HepG2 (cell line): Measurements from ENCODE around the gene CD9. TPM values are rescaled to one million over a fixed set of nuclear protein-coding genes. Genes with fewer than 3 reads are reported as not detected.

Experiments used
- ATF7-NPFF ChIP-seq: sonication (generic); formaldehyde crosslinking; IDR thresholded peaks from 2 replicates; pipeline ENCODE4 v1.8.1; 2023; ENCODE audit warnings: mild to moderate bottlenecking, low read depth, missing genetic modification reagents, moderate library complexity
- CHD2 ChIP-seq: IDR thresholded peaks from 2 replicates; pipeline ENCODE4 v1.6.1; 2011; ENCODE audit warnings: low read depth, low read length, improper control_type of control experiment
- ELF1 ChIP-seq: sonication (generic); formaldehyde crosslinking; IDR thresholded peaks from 2 replicates; pipeline ENCODE4 v1.4.0; 2020; ENCODE audit warnings: missing genetic modification reagents
- GZF1 ChIP-seq: sonication (generic); formaldehyde crosslinking; IDR thresholded peaks from 2 replicates; pipeline ENCODE4 v1.5.1; 2020; ENCODE audit warnings: mild to moderate bottlenecking, missing genetic modification reagents
- KAT2B ChIP-seq: fragments of 150-350 bp; IDR thresholded peaks from 2 replicates; pipeline ENCODE4 v1.6.1; 2014; ENCODE audit warnings: low read depth, low read length, borderline replicate concordance
- KDM4B ChIP-seq: sonication (generic); formaldehyde crosslinking; IDR thresholded peaks from 2 replicates; pipeline ENCODE4 v1.4.0; 2020; ENCODE audit warnings: missing genetic modification reagents
- KDM5A ChIP-seq: fragments of 200-600 bp; sonication (generic); IDR thresholded peaks from 2 replicates; pipeline ENCODE4 v1.7.0; 2018; ENCODE audit warnings: antibody characterized with exemption, mild to moderate bottlenecking, low read length, borderline replicate concordance
- NR1H2 ChIP-seq: sonication (generic); formaldehyde crosslinking; IDR thresholded peaks from 2 replicates; pipeline ENCODE4 v1.8.1; 2022; ENCODE audit warnings: low read depth, missing genetic modification reagents, borderline replicate concordance
- PRMT3 ChIP-seq: sonication (generic); formaldehyde crosslinking; IDR thresholded peaks from 2 replicates; pipeline ENCODE4 v1.8.1; 2022; ENCODE audit warnings: low read depth, mild to moderate bottlenecking, moderate library complexity, missing genetic modification reagents, borderline replicate concordance
- RARA ChIP-seq: IDR thresholded peaks from 2 replicates; pipeline ENCODE4 v1.6.1; 2016; ENCODE audit warnings: missing genetic modification reagents, missing compliant biosample characterization
- RFX1 ChIP-seq: fragments of 450-650 bp; IDR thresholded peaks from 2 replicates; pipeline ENCODE4 v1.6.1; 2017
- SOX13 ChIP-seq, 3 experiments: fragments of 450-650 bp in 1 of 3; sonication (generic) in 1 of 3; formaldehyde crosslinking in 1 of 3; IDR thresholded peaks in 2 of 3; conservative IDR thresholded peaks in 1 of 3; 2 replicates each; pipeline versions ENCODE4 v1.5.0 to v1.6.1; 2016 to 2020; ENCODE audit warnings: antibody characterized with exemption in 1 of 3, mild to moderate bottlenecking in 1 of 3, missing compliant biosample characterization in 1 of 3, missing genetic modification reagents in 1 of 3, moderate library complexity in 1 of 3
- SYNCRIP ChIP-seq: fragments of 200-400 bp; formaldehyde crosslinking; IDR thresholded peaks from 2 replicates; pipeline ENCODE4 v1.6.1; 2018; ENCODE audit warnings: mild to moderate bottlenecking, low read depth, low read length; ENCODE audit not compliant: insufficient read depth
- ZFAT ChIP-seq: sonication (generic); formaldehyde crosslinking; conservative IDR thresholded peaks from 2 replicates; pipeline ENCODE4 v1.8.1; 2023; ENCODE audit warnings: missing genetic modification reagents, inconsistent platforms
- ZFP62 ChIP-seq: sonication (generic); formaldehyde crosslinking; IDR thresholded peaks from 2 replicates; pipeline ENCODE4 v1.4.0; 2020; ENCODE audit warnings: missing genetic modification reagents
- ZFP82 ChIP-seq: sonication (generic); formaldehyde crosslinking; IDR thresholded peaks from 2 replicates; pipeline ENCODE4 v1.5.1; 2020; ENCODE audit warnings: mild to moderate bottlenecking, missing genetic modification reagents, borderline replicate concordance
- ZNF138 ChIP-seq: sonication (generic); formaldehyde crosslinking; IDR thresholded peaks from 2 replicates; pipeline ENCODE4 v1.5.0; 2020; ENCODE audit warnings: mild to moderate bottlenecking, low read depth, missing genetic modification reagents
- ZNF143 ChIP-seq: sonication (generic); formaldehyde crosslinking; IDR thresholded peaks from 2 replicates; pipeline ENCODE4 v1.4.0; 2020; ENCODE audit warnings: missing genetic modification reagents
- ZNF274 ChIP-seq: sonication (generic); formaldehyde crosslinking; IDR thresholded peaks from 2 replicates; pipeline ENCODE4 v1.5.1; 2020; ENCODE audit warnings: mild to moderate bottlenecking, missing genetic modification reagents
- ZNF510 ChIP-seq: sonication (generic); formaldehyde crosslinking; IDR thresholded peaks from 2 replicates; pipeline ENCODE4 v1.4.0; 2020; ENCODE audit warnings: low read depth, mild to moderate bottlenecking, missing genetic modification reagents
- ZNF839 ChIP-seq: sonication (generic); formaldehyde crosslinking; IDR thresholded peaks from 2 replicates; pipeline ENCODE4 v1.4.0; 2020; ENCODE audit warnings: missing genetic modification reagents, mild to moderate bottlenecking, borderline replicate concordance
- polyA plus RNA-seq, 8 experiments: library from polyadenylated mRNA; depleted of rRNA in 3 of 8; stranded (reverse) in 7 of 8; unstranded in 1 of 8; fragments of >200 nt; fragmentation: Illumina TruSeq in 4 of 8; extraction: Trizol in 4 of 8; gene quantifications; 2 replicates each; pipeline versions ENCODE4 v1.2.1 to v1.2.3, GENCODE V29; 2011 to 2016; ENCODE audit warnings: low read depth in 4 of 8, missing spikeins in 1 of 8, mixed read lengths in 1 of 8; ENCODE audit not compliant: insufficient read depth in 1 of 8
- total RNA-seq, 5 experiments: library from RNA; depleted of rRNA; stranded (reverse); fragments of >200 nt; fragmentation: Illumina TruSeq; extraction: Trizol; gene quantifications; 2 replicates each; pipeline ENCODE4 v1.2.3, GENCODE V29; 2016; ENCODE audit warnings: low read depth in 1 of 5
- TF ChIP-seq, protein P1 (sequence below): sonication (generic); formaldehyde crosslinking; IDR thresholded peaks from 2 replicates; pipeline ENCODE4 v1.5.1; 2020; ENCODE audit warnings: mild to moderate bottlenecking, missing genetic modification reagents
- TF ChIP-seq, protein P2 (sequence below): IDR thresholded peaks from 2 replicates; pipeline ENCODE4 v1.6.1; 2016; ENCODE audit warnings: low read depth, control low read depth
- TF ChIP-seq, protein P3 (sequence below): IDR thresholded peaks from 2 replicates; pipeline ENCODE4 v1.6.1; 2016; ENCODE audit warnings: missing compliant biosample characterization, missing genetic modification reagents, borderline replicate concordance

Gene CD9
- total and polyA plus RNA-seq, 2 of the 13 experiments (the other 11 are each of a cell fraction or from before 2014, with no cell fraction given), result 5.8 to 38.3 TPM

DNA sequence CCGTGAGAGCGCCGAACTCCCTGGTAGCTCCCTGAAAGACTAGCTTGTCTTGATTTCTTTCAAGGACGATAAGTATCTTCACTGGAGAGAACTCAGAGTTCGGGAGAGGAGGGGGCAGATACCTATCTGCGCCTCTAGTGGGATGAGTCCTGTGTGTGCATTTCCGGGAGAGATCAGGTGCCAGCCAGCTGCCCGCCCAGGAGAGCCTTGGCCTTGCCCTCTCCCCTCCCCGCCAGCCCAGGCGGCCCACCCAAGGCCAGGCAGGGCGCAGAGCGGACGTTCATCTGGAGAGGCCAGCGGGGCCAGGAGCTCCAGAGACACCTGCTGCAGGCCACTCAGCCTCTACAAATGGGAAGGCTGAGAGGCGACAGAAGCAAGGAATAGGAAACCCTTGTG lies 1.0 kb downstream of the CD9 start (continued):
- no peak for TF ChIP-seq RFX1
- TF ChIP-seq RARA (CRISPR knock-in tag), result peak; percentile 29
- TF ChIP-seq, protein P1, sequence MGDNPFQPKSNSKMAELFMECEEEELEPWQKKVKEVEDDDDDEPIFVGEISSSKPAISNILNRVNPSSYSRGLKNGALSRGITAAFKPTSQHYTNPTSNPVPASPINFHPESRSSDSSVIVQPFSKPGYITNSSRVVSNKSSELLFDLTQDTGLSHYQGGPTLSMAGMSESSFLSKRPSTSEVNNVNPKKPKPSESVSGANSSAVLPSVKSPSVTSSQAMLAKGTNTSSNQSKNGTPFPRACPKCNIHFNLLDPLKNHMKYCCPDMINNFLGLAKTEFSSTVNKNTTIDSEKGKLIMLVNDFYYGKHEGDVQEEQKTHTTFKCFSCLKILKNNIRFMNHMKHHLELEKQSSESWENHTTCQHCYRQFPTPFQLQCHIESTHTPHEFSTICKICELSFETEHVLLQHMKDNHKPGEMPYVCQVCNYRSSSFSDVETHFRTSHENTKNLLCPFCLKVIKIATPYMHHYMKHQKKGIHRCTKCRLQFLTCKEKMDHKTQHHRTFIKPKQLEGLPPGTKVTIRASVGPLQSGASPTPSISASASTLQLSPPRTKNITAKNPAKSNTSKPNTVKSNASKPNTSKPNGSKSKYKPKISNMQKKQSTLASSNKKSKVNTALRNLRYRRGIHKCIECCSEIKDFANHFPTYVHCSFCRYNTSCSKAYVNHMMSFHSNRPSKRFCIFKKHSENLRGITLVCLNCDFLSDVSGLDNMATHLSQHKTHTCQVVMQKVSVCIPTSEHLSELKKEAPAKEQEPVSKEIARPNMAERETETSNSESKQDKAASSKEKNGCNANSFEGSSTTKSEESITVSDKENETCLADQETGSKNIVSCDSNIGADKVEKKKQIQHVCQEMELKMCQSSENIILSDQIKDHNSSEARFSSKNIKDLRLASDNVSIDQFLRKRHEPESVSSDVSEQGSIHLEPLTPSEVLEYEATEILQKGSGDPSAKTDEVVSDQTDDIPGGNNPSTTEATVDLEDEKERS (CRISPR knock-in tag), result no peak
- no peak for TF ChIP-seq KAT2B
- TF ChIP-seq ZNF143 (CRISPR knock-in tag), result no peak
- no peak for TF ChIP-seq ZFAT (CRISPR knock-in tag)
- no peak for TF ChIP-seq NR1H2 (CRISPR knock-in tag)
- no peak for TF ChIP-seq ZFP62 (CRISPR knock-in tag)
- TF ChIP-seq ELF1 (CRISPR knock-in tag), result 0 out of 2 replicates have a peak, but pooled peaks have one; percentile 31
- no peak for TF ChIP-seq ATF7-NPFF (CRISPR knock-in tag)
- no peak for TF ChIP-seq KDM5A
- no peak for TF ChIP-seq ZNF839 (CRISPR knock-in tag)
- TF ChIP-seq, protein P2, sequence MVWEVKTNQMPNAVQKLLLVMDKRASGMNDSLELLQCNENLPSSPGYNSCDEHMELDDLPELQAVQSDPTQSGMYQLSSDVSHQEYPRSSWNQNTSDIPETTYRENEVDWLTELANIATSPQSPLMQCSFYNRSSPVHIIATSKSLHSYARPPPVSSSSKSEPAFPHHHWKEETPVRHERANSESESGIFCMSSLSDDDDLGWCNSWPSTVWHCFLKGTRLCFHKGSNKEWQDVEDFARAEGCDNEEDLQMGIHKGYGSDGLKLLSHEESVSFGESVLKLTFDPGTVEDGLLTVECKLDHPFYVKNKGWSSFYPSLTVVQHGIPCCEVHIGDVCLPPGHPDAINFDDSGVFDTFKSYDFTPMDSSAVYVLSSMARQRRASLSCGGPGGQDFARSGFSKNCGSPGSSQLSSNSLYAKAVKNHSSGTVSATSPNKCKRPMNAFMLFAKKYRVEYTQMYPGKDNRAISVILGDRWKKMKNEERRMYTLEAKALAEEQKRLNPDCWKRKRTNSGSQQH (CRISPR knock-in tag), result no peak
- TF ChIP-seq, protein P3, sequence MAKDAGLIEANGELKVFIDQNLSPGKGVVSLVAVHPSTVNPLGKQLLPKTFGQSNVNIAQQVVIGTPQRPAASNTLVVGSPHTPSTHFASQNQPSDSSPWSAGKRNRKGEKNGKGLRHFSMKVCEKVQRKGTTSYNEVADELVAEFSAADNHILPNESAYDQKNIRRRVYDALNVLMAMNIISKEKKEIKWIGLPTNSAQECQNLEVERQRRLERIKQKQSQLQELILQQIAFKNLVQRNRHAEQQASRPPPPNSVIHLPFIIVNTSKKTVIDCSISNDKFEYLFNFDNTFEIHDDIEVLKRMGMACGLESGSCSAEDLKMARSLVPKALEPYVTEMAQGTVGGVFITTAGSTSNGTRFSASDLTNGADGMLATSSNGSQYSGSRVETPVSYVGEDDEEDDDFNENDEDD (CRISPR knock-in tag), result no peak
- no peak for TF ChIP-seq GZF1 (CRISPR knock-in tag)
- TF ChIP-seq PRMT3 (CRISPR knock-in tag), result no peak
- TF ChIP-seq ZFP82 (CRISPR knock-in tag), result no peak
- TF ChIP-seq SYNCRIP, result no peak
- no peak for TF ChIP-seq KDM4B
- no peak for TF ChIP-seq ZNF138
- TF ChIP-seq ZNF274 (CRISPR knock-in tag), result no peak
- TF ChIP-seq SOX13 (IDR thresholded peaks at IDR 0.05), result no peak
- 0 out of 4 replicates have a peak, but pooled peaks of 1 of the 2 experiments have one; percentile 21 for TF ChIP-seq SOX13 (CRISPR knock-in tag; conservative IDR thresholded peaks at IDR 0.05 in 1 of 2, IDR thresholded peaks at IDR 0.05 in 1 of 2)
- no peak for TF ChIP-seq ZNF510 (CRISPR knock-in tag)
- TF ChIP-seq CHD2, result no peak
